Suppressor macrophage treated with lipopolysaccharide for 1 hour (primary cell): ENCODE data around the gene MCF2L.

Experiments used
- DNase-seq, 3 donors: peaks; one replicate each; pipeline ENCODE4 v3.0.0-alpha.2; 2020 to 2022

Gene MCF2L

GRCh38 chr13:112951674-112952371 is 17.2 kb upstream of the MCF2L start:
- DNase-seq: no peak

- no peak for DNase-seq
These were observed 16.1 kb upstream of the MCF2L start for GRCh38 chr13:112952759-112953551.

- DNase-seq: no peak
These were observed 15.2 kb upstream of the MCF2L start for GRCh38 chr13:112953591-112954487.

- no peak for DNase-seq
These were observed 14.3 kb upstream of the MCF2L start for GRCh38 chr13:112954488-112955270.

- no peak for DNase-seq
These were observed 13.6 kb upstream of the MCF2L start for GRCh38 chr13:112955271-112955937.

- DNase-seq: no peak
These were observed 13.1 kb upstream of the MCF2L start for GRCh38 chr13:112955956-112956355.

GRCh38 chr13:112956571-112957294 is 12.3 kb upstream of the MCF2L start:
- no peak for DNase-seq

GRCh38 chr13:112957295-112957677 is 11.7 kb upstream of the MCF2L start:
- no peak for DNase-seq

GRCh38 chr13:112958127-112958989 is 10.7 kb upstream of the MCF2L start:
- no peak for DNase-seq

GRCh38 chr13:112959206-112959605 is 9.8 kb upstream of the MCF2L start:
- DNase-seq: no peak

GRCh38 chr13:112959701-112960542 is 9.1 kb upstream of the MCF2L start:
- DNase-seq: no peak

- no peak for DNase-seq
These were observed 8.3 kb upstream of the MCF2L start for GRCh38 chr13:112960706-112961105.

- no peak for DNase-seq
These were observed 7.3 kb upstream of the MCF2L start for GRCh38 chr13:112961457-112962369.

GRCh38 chr13:112962396-112962795 is 6.6 kb upstream of the MCF2L start:
- no peak for DNase-seq

- DNase-seq: no peak
These were observed 5.9 kb upstream of the MCF2L start for GRCh38 chr13:112962911-112963625.

GRCh38 chr13:112963641-112964040 is 5.4 kb upstream of the MCF2L start:
- no peak for DNase-seq

GRCh38 chr13:112964971-112965492 is 4.0 kb upstream of the MCF2L start:
- no peak for DNase-seq
